OCI-LY7 (cell line): ENCODE measurements around the gene AKR1A1. TPM values are rescaled to one million over a fixed set of nuclear protein-coding genes. Genes with fewer than 3 reads are reported as not detected.
"Not testable (repeated sequence)": the region's sequence is repeated elsewhere in the genome, so short reads cannot be mapped to it uniquely, and the experiment has no call there.

Source experiments
- BruUV-seq: library from RNA; stranded (reverse); fragments of 400-500 nt; replicated peaks from 2 replicates; lab custom pipeline; 2021; lab: Mats Ljungman, UMichigan
- CTCF ChIA-PET: fragments of 300-600 bp; sonication (Branson Sonifier 250); formaldehyde crosslinking; loops from one replicate; lab custom pipeline; 2022; ENCODE audit warnings: antibody characterized with exemption; ENCODE audit not compliant: unreplicated experiment; lab: Charles Lee
- POLR2A ChIA-PET: fragments of 300-600 bp; sonication (Branson Sonifier 250); formaldehyde crosslinking; loops from one replicate; lab custom pipeline; 2022; ENCODE audit warnings: antibody characterized with exemption; lab: Charles Lee
- DNase-seq: peaks from one replicate; pipeline ENCODE4 v3.0.0-alpha.2; 2015; ENCODE audit warnings: low spot score
- H2AFZ ChIP-seq: fragments of 200-600 bp; sonication (generic), shearing (Covaris generic); 2 replicates; pipeline ENCODE4 v1.6.1; 2014; ENCODE audit warnings: mild to moderate bottlenecking, antibody characterized with exemption, low read length, moderate library complexity
- H3K27ac ChIP-seq: fragments of 200-600 bp; sonication (generic); 2 replicates; pipeline ENCODE4 v1.5.1; 2014; ENCODE audit warnings: mixed run types, low read depth, mild to moderate bottlenecking, moderate library complexity, low read length, inconsistent platforms; ENCODE audit not compliant: poor library complexity, severe bottlenecking
- H3K36me3 ChIP-seq: fragments of 200-600 bp; sonication (generic); 2 replicates; pipeline ENCODE4 v1.6.1; 2014; ENCODE audit warnings: mild to moderate bottlenecking, antibody characterized with exemption, low read length, moderate library complexity, mixed read lengths; ENCODE audit not compliant: insufficient read depth
- H3K4me1 ChIP-seq: fragments of 200-600 bp; sonication (generic); 2 replicates; pipeline ENCODE4 v1.5.1; 2014; ENCODE audit warnings: mild to moderate bottlenecking, low read length; ENCODE audit not compliant: insufficient read depth, poor library complexity, severe bottlenecking
- H3K4me2 ChIP-seq: fragments of 200-600 bp; sonication (generic); 2 replicates; pipeline ENCODE4 v1.6.1; 2014; ENCODE audit warnings: mild to moderate bottlenecking, low read length
- H3K4me3 ChIP-seq: fragments of 200-600 bp; sonication (generic); 2 replicates; pipeline ENCODE4 v1.5.1; 2014; ENCODE audit warnings: mild to moderate bottlenecking, low read depth, low read length; ENCODE audit not compliant: poor library complexity, severe bottlenecking
- H3K79me2 ChIP-seq: fragments of 200-600 bp; sonication (generic); 2 replicates; pipeline ENCODE4 v1.6.1; 2016; ENCODE audit warnings: low read depth, mild to moderate bottlenecking, low read length, moderate library complexity, mixed read lengths; ENCODE audit not compliant: insufficient read depth
- H3K9me2 ChIP-seq: fragments of 200-600 bp; sonication (generic); 2 replicates; pipeline ENCODE4 v1.6.1; 2016; ENCODE audit warnings: mild to moderate bottlenecking, low read length, mixed read lengths; ENCODE audit not compliant: insufficient read depth
- H3K9me3 ChIP-seq: fragments of 200-600 bp; sonication (generic); 2 replicates; pipeline ENCODE4 v1.6.1; 2014; ENCODE audit warnings: mild to moderate bottlenecking, mixed run types, low read length, mixed read lengths
- H4K20me1 ChIP-seq: fragments of 200-600 bp; sonication (generic); 2 replicates; pipeline ENCODE4 v1.6.1; 2014; ENCODE audit warnings: mild to moderate bottlenecking, antibody characterized with exemption, low read length, moderate library complexity, mixed read lengths; ENCODE audit not compliant: insufficient read depth
- CTCF ChIP-seq: fragments of 200-600 bp; sonication (generic); conservative IDR thresholded peaks from 2 replicates; pipeline ENCODE4 v1.5.1; 2014; ENCODE audit warnings: mild to moderate bottlenecking, antibody characterized with exemption, low read length, moderate library complexity, mixed read lengths
- EZH2phosphoT487 ChIP-seq: fragments of 200-600 bp; sonication (generic); IDR thresholded peaks from 2 replicates; pipeline ENCODE4 v1.6.1; 2018; ENCODE audit warnings: low read depth, borderline replicate concordance, mild to moderate bottlenecking, mixed run types, antibody characterized with exemption, low read length, moderate library complexity, mixed read lengths
- intact Hi-C: fragments of 100-400 bp; cut with micrococcal nuclease; formaldehyde crosslinking; loops from one replicate; pipeline ENCODE4 v1.10.0; 2022; ENCODE audit not compliant: unreplicated experiment
- total RNA-seq, 2 experiments: library from RNA; depleted of rRNA in 1 of 2; stranded (reverse); fragments of >200 nt in 1 of 2; shearing (Covaris generic) in 1 of 2; gene quantifications; 2 replicates each; pipeline ENCODE4 v1.2.3, GENCODE V29; 2014 to 2022

AKR1A1 gene
- total RNA-seq, 2 experiments from 2014 or later = 141 to 142 TPM

DNA sequence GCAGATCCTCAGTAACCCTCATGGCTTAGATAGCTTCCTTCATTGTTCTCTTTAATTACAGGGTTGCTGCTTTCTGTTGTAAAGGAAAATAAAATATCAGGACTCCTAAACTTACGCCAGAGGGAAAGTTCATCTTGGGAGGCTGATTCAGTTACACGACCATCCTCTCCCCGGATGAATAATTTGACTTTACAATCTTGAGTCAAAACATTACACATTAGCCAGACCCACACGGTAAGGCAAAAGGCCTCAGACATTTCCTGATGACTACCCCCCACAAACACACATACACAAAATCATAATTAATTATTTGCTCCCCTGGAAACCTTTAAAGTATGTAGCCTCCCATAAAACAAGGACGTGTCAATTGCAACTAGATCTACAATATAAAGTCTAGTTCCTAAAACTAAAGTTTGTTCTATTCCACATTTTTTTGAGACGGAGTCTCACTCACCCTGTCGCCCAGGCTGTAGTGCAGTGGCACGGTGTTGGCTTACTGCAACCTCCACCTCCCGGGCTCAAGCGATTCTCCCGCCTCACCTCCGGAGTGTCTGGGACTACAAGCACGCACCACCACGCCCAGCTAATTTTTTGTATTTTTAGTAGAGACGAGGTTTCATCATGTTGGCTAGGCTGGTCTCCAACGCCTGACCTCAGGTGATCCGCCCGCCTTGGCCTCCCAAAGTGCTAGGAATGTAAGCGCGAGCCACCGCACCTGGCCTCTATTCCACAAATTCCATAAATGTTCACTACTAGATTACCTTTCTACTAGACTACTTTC, 28.1 kb upstream of the AKR1A1 start:
- Histone ChIP-seq H3K9me3 (no peaks in the 10 kb centered on the region), H3K79me2 (peaks cover 50% of the 10 kb centered on the region), H3K9me2 (no peaks in the 10 kb centered on the region), H2AFZ (peak overlapping the region; percentile 81), H3K36me3 (peaks cover 40% of the 10 kb centered on the region), H3K4me2 (peak overlapping the region; percentile 85), H4K20me1 (peaks cover 16% of the 10 kb centered on the region; the same call in 1 of the 2 replicates), H3K4me1 (peaks cover 35% of the 10 kb centered on the region), H3K4me3 (peak overlapping the region; percentile 99), H3K27ac (peak overlapping the region; percentile 90)
- ChIA-PET POLR2A (interaction anchor here (0.5 to 4.3 kb wide), 22 partner anchors 7 to 792 kb away, joined by 3 to 41 read pairs (median 4); partner anchors contain the start of genes AKR1A1, CCDC163, MMACHC and MUTYH), CTCF (interaction anchor here (1.1 kb wide), 2 partner anchors 14 to 195 kb away, joined by 3 read pairs; no protein-coding TSS in a partner anchor)
- TSS peak; percentile 99 for BruUV-seq
- no peak for DNase-seq
- intact Hi-C loops = loop anchor here (10.0 kb wide), 1 partner anchor 162 kb away; the partner anchor contains the start of genes GPBP1L1 and TMEM69
- TF ChIP-seq EZH2phosphoT487 (no peak), CTCF (no peak; the same call in 1 of the 2 replicates)

DNA sequence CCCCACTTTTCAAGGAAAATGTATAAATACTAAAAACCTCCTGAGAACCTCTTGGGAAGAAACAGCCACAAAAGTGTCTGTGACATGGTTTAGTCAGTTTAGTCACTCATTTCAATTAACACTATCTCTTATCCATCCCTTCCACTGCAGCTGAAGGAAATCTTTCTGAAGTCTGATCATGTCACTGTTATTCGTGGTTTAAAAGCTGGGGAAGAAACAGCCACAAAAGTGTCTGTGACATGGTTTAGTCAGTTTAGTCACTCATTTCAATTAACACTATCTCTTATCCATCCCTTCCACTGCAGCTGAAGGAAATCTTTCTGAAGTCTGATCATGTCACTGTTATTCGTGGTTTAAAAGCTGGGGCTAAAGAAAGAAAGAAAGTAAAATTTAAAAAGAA, 27.1 kb upstream of the AKR1A1 start:
- H3K9me2 ChIP-seq, DNase-seq, H2AFZ ChIP-seq, H3K4me3 ChIP-seq, H3K27ac ChIP-seq, BruUV-seq, H3K9me3 ChIP-seq, H3K4me2 ChIP-seq: not testable (repeated sequence)
- intact Hi-C loops = loop anchor here (10.0 kb wide), 1 partner anchor 161 kb away; the partner anchor contains the start of genes GPBP1L1 and TMEM69
- CTCF ChIA-PET = interaction anchor here (0.6 kb wide), 1 partner anchor 443 kb away, joined by 3 read pairs; no protein-coding TSS in a partner anchor
- peaks cover 30% of the 10 kb centered on the region for H3K36me3 ChIP-seq
- H3K4me1 ChIP-seq = peaks cover 25% of the 10 kb centered on the region
- POLR2A ChIA-PET = interaction anchor here (0.6 to 1.3 kb wide), 4 partner anchors 21 to 370 kb away, joined by 3 to 8 read pairs (median 5); no protein-coding TSS in a partner anchor
- peaks cover 40% of the 10 kb centered on the region for H3K79me2 ChIP-seq
- H4K20me1 ChIP-seq = peaks cover 13% of the 10 kb centered on the region; the same call in 1 of the 2 replicates

GRCh38 chr1:45523975-45524374, 26.7 kb upstream of the AKR1A1 start:
- intact Hi-C loops = loop anchor here (10.0 kb wide), 1 partner anchor 161 kb away; the partner anchor contains the start of genes GPBP1L1 and TMEM69
- POLR2A ChIA-PET = interaction anchor here (0.6 to 1.3 kb wide), 3 partner anchors 20 to 370 kb away, joined by 3 to 8 read pairs (median 5); no protein-coding TSS in a partner anchor
- H3K79me2 ChIP-seq = peaks cover 36% of the 10 kb centered on the region
- H3K9me3 ChIP-seq, H2AFZ ChIP-seq, BruUV-seq, H3K4me3 ChIP-seq, H3K27ac ChIP-seq, H3K4me2 ChIP-seq, DNase-seq, CTCF ChIA-PET, H3K9me2 ChIP-seq: not testable (repeated sequence)
- H3K4me1 ChIP-seq = peaks cover 20% of the 10 kb centered on the region
- H3K36me3 ChIP-seq = peaks cover 25% of the 10 kb centered on the region
- H4K20me1 ChIP-seq = peaks cover 12% of the 10 kb centered on the region; the same call in 1 of the 2 replicates
